OCI-LY3 (cell line): Measurements from ENCODE around the gene ACADVL.

Experiments used
- H2AFZ ChIP-seq: fragments of 200-600, 300-600 bp; shearing (Covaris generic); 2 replicates; pipeline ENCODE4 v1.6.0; 2014; ENCODE audit warnings: antibody characterized with exemption, low read depth, low read length
- H3K27ac ChIP-seq: fragments of 200-600, 300-600 bp; sonication (generic); 2 replicates; pipeline ENCODE4 v1.5.1; 2014; ENCODE audit warnings: mild to moderate bottlenecking, low read length, moderate library complexity, mixed read lengths
- H3K27me3 ChIP-seq: fragments of 200-600, 300-600 bp; sonication (generic); 2 replicates; pipeline ENCODE4 v1.6.1; 2014; ENCODE audit warnings: low read depth, low read length, mixed read lengths
- H3K36me3 ChIP-seq: fragments of 200-600, 300-600 bp; sonication (generic); replicated peaks from 2 replicates; pipeline ENCODE3; 2014; ENCODE audit warnings: low read depth, low read length, mixed read lengths
- H3K4me1 ChIP-seq: fragments of 300-600, 200-600 bp; sonication (generic); 2 replicates; pipeline ENCODE4 v1.6.1; 2014; ENCODE audit warnings: low read length, mixed read lengths
- H3K4me2 ChIP-seq: fragments of 200-600, 300-600 bp; sonication (generic); 2 replicates; pipeline ENCODE4 v1.6.1; 2014; ENCODE audit warnings: low read length, mixed read lengths
- H3K4me3 ChIP-seq: fragments of 300-600, 200-600 bp; sonication (generic); 2 replicates; pipeline ENCODE4 v1.5.1; 2014; ENCODE audit warnings: antibody characterized with exemption, mild to moderate bottlenecking, low read length, moderate library complexity
- H3K79me2 ChIP-seq: fragments of 300-600, 200-600 bp; shearing (Covaris generic); 2 replicates; pipeline ENCODE4 v1.6.1; 2014; ENCODE audit warnings: mild to moderate bottlenecking, low read length, mixed read lengths
- H3K9ac ChIP-seq: fragments of 300-600, 200-600 bp; shearing (Covaris generic); 2 replicates; pipeline ENCODE4 v1.6.0; 2014; ENCODE audit warnings: mild to moderate bottlenecking, low read length, moderate library complexity
- H3K9me3 ChIP-seq: fragments of 200-600, 300-600 bp; shearing (Covaris generic); 2 replicates; pipeline ENCODE4 v1.6.1; 2014; ENCODE audit warnings: low read length, mixed read lengths; ENCODE audit not compliant: insufficient read depth
- H4K20me1 ChIP-seq: fragments of 200-600, 300-600 bp; sonication (generic); 2 replicates; pipeline ENCODE4 v1.6.1; 2016; ENCODE audit warnings: low read length, mixed read lengths; ENCODE audit not compliant: insufficient read depth
- CTCF ChIP-seq: fragments of 200-600, 300-600 bp; sonication (generic); IDR thresholded peaks from 2 replicates; pipeline ENCODE4 v1.5.1; 2014; ENCODE audit warnings: antibody characterized with exemption, low read length, low read depth
- EZH2phosphoT487 ChIP-seq: fragments of 200-600 bp; shearing (Covaris generic); IDR thresholded peaks from 2 replicates; pipeline ENCODE4 v1.6.1; 2018; ENCODE audit warnings: antibody characterized with exemption, mixed run types, low read depth

Gene ACADVL

GRCh38 chr17:7195971-7196370 lies 23.8 kb upstream of the ACADVL start:
- no peaks in the 10 kb centered on the region for H3K27me3 ChIP-seq
- H3K9me3 ChIP-seq: no peaks in the 10 kb centered on the region
- H3K79me2 ChIP-seq: no peaks in the 10 kb centered on the region
- no peak overlapping the region for H3K9ac ChIP-seq
- H3K4me3 ChIP-seq: no peak overlapping the region
- H3K27ac ChIP-seq: no peak overlapping the region
- H2AFZ ChIP-seq: no peak overlapping the region
- TF ChIP-seq CTCF: no peak
- TF ChIP-seq EZH2phosphoT487: no peak
- H3K36me3 ChIP-seq: no peaks in the 10 kb centered on the region
- H3K4me1 ChIP-seq: no peaks in the 10 kb centered on the region
- no peaks in the 10 kb centered on the region for H4K20me1 ChIP-seq
- H3K4me2 ChIP-seq: no peak overlapping the region

- no peaks in the 10 kb centered on the region for H3K9me3 ChIP-seq
Observed at GRCh38 chr17:7196651-7197401, 22.9 kb upstream of the ACADVL start.

GRCh38 chr17:7203391-7203790 lies 16.3 kb upstream of the ACADVL start:
- TF ChIP-seq EZH2phosphoT487: no peak
- TF ChIP-seq CTCF: no peak
- Histone ChIP-seq H4K20me1 (no peaks in the 10 kb centered on the region), H3K4me3 (no peak overlapping the region), H3K4me2 (no peak overlapping the region), H2AFZ (no peak overlapping the region), H3K4me1 (peaks cover 10% of the 10 kb centered on the region), H3K36me3 (no peaks in the 10 kb centered on the region), H3K9ac (no peak overlapping the region), H3K9me3 (no peaks in the 10 kb centered on the region), H3K27me3 (no peaks in the 10 kb centered on the region), H3K79me2 (no peaks in the 10 kb centered on the region), H3K27ac (no peak overlapping the region)

More at GRCh38 chr17:7196651-7197401, 22.9 kb upstream of the ACADVL start:
- Histone ChIP-seq H3K4me2 (no peak overlapping the region), H3K4me1 (no peaks in the 10 kb centered on the region), H2AFZ (no peak overlapping the region), H3K36me3 (no peaks in the 10 kb centered on the region), H3K9ac (no peak overlapping the region), H3K79me2 (no peaks in the 10 kb centered on the region), H3K27me3 (no peaks in the 10 kb centered on the region), H3K4me3 (no peak overlapping the region), H3K27ac (no peak overlapping the region), H4K20me1 (no peaks in the 10 kb centered on the region)
- TF ChIP-seq EZH2phosphoT487: no peak
- TF ChIP-seq CTCF: no peak

- Histone ChIP-seq H3K9me3 (no peaks in the 10 kb centered on the region), H3K4me3 (peak overlapping the region; percentile 76), H3K36me3 (no peaks in the 10 kb centered on the region), H2AFZ (0 out of 2 replicates have a peak overlapping the region, but pooled peaks have one; percentile 83), H3K4me1 (peaks cover 10% of the 10 kb centered on the region), H3K27ac (no peak overlapping the region), H4K20me1 (no peaks in the 10 kb centered on the region), H3K79me2 (no peaks in the 10 kb centered on the region), H3K9ac (peak overlapping the region; percentile 41; the same call in 1 of the 2 replicates), H3K27me3 (no peaks in the 10 kb centered on the region), H3K4me2 (peak overlapping the region; percentile 90)
- no peak for TF ChIP-seq EZH2phosphoT487
- no peak for TF ChIP-seq CTCF
Observed at GRCh38 chr17:7204336-7204735, 15.4 kb upstream of the ACADVL start.
